HepG2 (cell line): Measurements from ENCODE around the gene STKLD1. TPM values are rescaled to one million over a fixed set of nuclear protein-coding genes. Genes with fewer than 3 reads are reported as not detected.
A peak's percentile ranks its signal among the peaks of the same experiment; 100 is the strongest.

Experiments used
- ARNT ChIP-seq: fragments of 450-650 bp; IDR thresholded peaks from 2 replicates; pipeline ENCODE4 v1.6.1; 2017
- CHCHD3 ChIP-seq: sonication (generic); formaldehyde crosslinking; IDR thresholded peaks from 2 replicates; pipeline ENCODE4 v1.8.0; 2022; ENCODE audit warnings: mild to moderate bottlenecking, missing genetic modification reagents, moderate library complexity
- ETS1 ChIP-seq: sonication (generic); formaldehyde crosslinking; IDR thresholded peaks from 2 replicates; pipeline ENCODE4 v1.4.0; 2020; ENCODE audit warnings: missing genetic modification reagents
- FOXP4 ChIP-seq: sonication (generic); formaldehyde crosslinking; IDR thresholded peaks from 2 replicates; pipeline ENCODE4 v1.4.0; 2020; ENCODE audit warnings: missing genetic modification reagents
- HNRNPH1 ChIP-seq: fragments of 200-400 bp; formaldehyde crosslinking; optimal IDR thresholded peaks from 2 replicates; pipeline ENCODE3; 2017; ENCODE audit warnings: mild to moderate bottlenecking, low read depth, low read length
- MED1 ChIP-seq: sonication (generic); formaldehyde crosslinking; IDR thresholded peaks from 2 replicates; pipeline ENCODE4 v1.4.0; 2020; ENCODE audit warnings: missing genetic modification reagents
- MED8 ChIP-seq: sonication (generic); formaldehyde crosslinking; IDR thresholded peaks from 2 replicates; pipeline ENCODE4 v1.8.1; 2023; ENCODE audit warnings: mild to moderate bottlenecking, missing genetic modification reagents; ENCODE audit not compliant: insufficient replicate concordance
- PBX2 ChIP-seq: IDR thresholded peaks from 2 replicates; pipeline ENCODE4 v1.6.1; 2016; ENCODE audit warnings: control low read depth
- PREB ChIP-seq: sonication (generic); formaldehyde crosslinking; IDR thresholded peaks from 2 replicates; pipeline ENCODE4 v1.4.0; 2020; ENCODE audit warnings: missing genetic modification reagents
- PRMT3 ChIP-seq: sonication (generic); formaldehyde crosslinking; IDR thresholded peaks from 2 replicates; pipeline ENCODE4 v1.8.1; 2022; ENCODE audit warnings: low read depth, mild to moderate bottlenecking, moderate library complexity, missing genetic modification reagents, borderline replicate concordance
- PTBP1 ChIP-seq: fragments of 200-400 bp; formaldehyde crosslinking; IDR thresholded peaks from 2 replicates; pipeline ENCODE4 v1.6.1; 2018; ENCODE audit warnings: low read length, low read depth; ENCODE audit not compliant: poor library complexity, severe bottlenecking
- SNAI1 ChIP-seq: sonication (generic); formaldehyde crosslinking; IDR thresholded peaks from 2 replicates; pipeline ENCODE4 v1.5.0; 2020; ENCODE audit warnings: mild to moderate bottlenecking, missing genetic modification reagents, borderline replicate concordance
- ZBTB1 ChIP-seq: sonication (generic); formaldehyde crosslinking; IDR thresholded peaks from 2 replicates; pipeline ENCODE4 v1.4.0; 2020; ENCODE audit warnings: missing genetic modification reagents, borderline replicate concordance
- ZNF138 ChIP-seq: sonication (generic); formaldehyde crosslinking; IDR thresholded peaks from 2 replicates; pipeline ENCODE4 v1.5.0; 2020; ENCODE audit warnings: mild to moderate bottlenecking, low read depth, missing genetic modification reagents
- ZNF253 ChIP-seq: sonication (generic); formaldehyde crosslinking; IDR thresholded peaks from 2 replicates; pipeline ENCODE4 v1.8.0; 2022; ENCODE audit warnings: mild to moderate bottlenecking, missing genetic modification reagents, borderline replicate concordance
- ZNF30 ChIP-seq: sonication (generic); formaldehyde crosslinking; IDR thresholded peaks from 2 replicates; pipeline ENCODE4 v1.5.0; 2020; ENCODE audit warnings: mild to moderate bottlenecking, missing genetic modification reagents
- ZNF337 ChIP-seq: sonication (generic); formaldehyde crosslinking; IDR thresholded peaks from 2 replicates; pipeline ENCODE4 v1.5.1; 2020; ENCODE audit warnings: missing genetic modification reagents, low read depth, mild to moderate bottlenecking, borderline replicate concordance
- ZNF496 ChIP-seq: sonication (generic); formaldehyde crosslinking; IDR thresholded peaks from 2 replicates; pipeline ENCODE4 v1.8.1; 2023; ENCODE audit warnings: mild to moderate bottlenecking, moderate library complexity, missing genetic modification reagents; ENCODE audit not compliant: insufficient replicate concordance
- ZNF530 ChIP-seq: sonication (generic); formaldehyde crosslinking; IDR thresholded peaks from 2 replicates; pipeline ENCODE4 v1.5.0; 2020; ENCODE audit warnings: low read depth, mild to moderate bottlenecking, missing genetic modification reagents
- ZNF549 ChIP-seq: sonication (generic); formaldehyde crosslinking; IDR thresholded peaks from 2 replicates; pipeline ENCODE4 v1.5.0; 2020; ENCODE audit warnings: missing genetic modification reagents
- ZNF724P ChIP-seq: sonication (generic); formaldehyde crosslinking; IDR thresholded peaks from 2 replicates; pipeline ENCODE4 v1.8.0; 2022; ENCODE audit warnings: missing genetic modification reagents, borderline replicate concordance
- polyA plus RNA-seq, 8 experiments: library from polyadenylated mRNA; depleted of rRNA in 3 of 8; stranded (reverse) in 7 of 8; unstranded in 1 of 8; fragments of >200 nt; fragmentation: Illumina TruSeq in 4 of 8; extraction: Trizol in 4 of 8; gene quantifications; 2 replicates each; pipeline versions ENCODE4 v1.2.1 to v1.2.3, GENCODE V29; 2011 to 2016; ENCODE audit warnings: low read depth in 4 of 8, missing spikeins in 1 of 8, mixed read lengths in 1 of 8; ENCODE audit not compliant: insufficient read depth in 1 of 8
- total RNA-seq, 5 experiments: library from RNA; depleted of rRNA; stranded (reverse); fragments of >200 nt; fragmentation: Illumina TruSeq; extraction: Trizol; gene quantifications; 2 replicates each; pipeline ENCODE4 v1.2.3, GENCODE V29; 2016; ENCODE audit warnings: low read depth in 1 of 5

Gene STKLD1
- total and polyA plus RNA-seq, 2 of the 13 experiments (the other 11 are each of a cell fraction or from before 2014, with no cell fraction given): 1.5 to 2.2 TPM

- TF ChIP-seq ETS1 (CRISPR knock-in tag) (no peak), ZBTB1 (no peak), ZNF337 (CRISPR knock-in tag) (no peak), ZNF253 (CRISPR knock-in tag) (no peak; the same call in 1 of the 2 replicates), MED8 (peak; percentile 67), MED1 (CRISPR knock-in tag) (peak; percentile 88), ZNF549 (no peak), PREB (CRISPR knock-in tag) (no peak), ARNT (no peak), FOXP4 (CRISPR knock-in tag) (no peak), SNAI1 (CRISPR knock-in tag) (0 out of 2 replicates have a peak, but pooled peaks have one; percentile 72), ZNF496 (CRISPR knock-in tag) (no peak), HNRNPH1 (no peak), ZNF724P (CRISPR knock-in tag) (no peak; the same call in 1 of the 2 replicates), CHCHD3 (no peak), ZNF30 (CRISPR knock-in tag) (0 out of 2 replicates have a peak, but pooled peaks have one; percentile 61), PTBP1 (no peak), PRMT3 (0 out of 2 replicates have a peak, but pooled peaks have one; percentile 87), PBX2 (CRISPR knock-in tag) (no peak), ZNF138 (CRISPR knock-in tag) (peak; percentile 55; the same call in 1 of the 2 replicates), ZNF530 (CRISPR knock-in tag) (no peak)
Measured at GRCh38 chr9:133417541-133418461, 41.6 kb downstream of the STKLD1 start, which contains the start of gene REXO4 (continued).
